ENCODE measurements around the gene TCTN2.

GRCh38 chr12:123720141-123720814 lies 49.4 kb downstream of the TCTN2 start:
- no peak for TF ChIP-seq CTCF (IDR thresholded peaks at IDR 0.05)
- no peak for TF ChIP-seq POLR2AphosphoS5 (IDR thresholded peaks at IDR 0.05)
